GM18511 (cell line): ENCODE data around the gene PPP1CC.

ENCODE experiments used
- ATAC-seq: cut with Tn5 transposase; IDR thresholded peaks from one replicate; pipeline ENCODE4 v1.9.1; 2021; ENCODE audit warnings: mild to moderate bottlenecking, moderate library complexity; ENCODE audit not compliant: unreplicated experiment

Gene PPP1CC

DNA sequence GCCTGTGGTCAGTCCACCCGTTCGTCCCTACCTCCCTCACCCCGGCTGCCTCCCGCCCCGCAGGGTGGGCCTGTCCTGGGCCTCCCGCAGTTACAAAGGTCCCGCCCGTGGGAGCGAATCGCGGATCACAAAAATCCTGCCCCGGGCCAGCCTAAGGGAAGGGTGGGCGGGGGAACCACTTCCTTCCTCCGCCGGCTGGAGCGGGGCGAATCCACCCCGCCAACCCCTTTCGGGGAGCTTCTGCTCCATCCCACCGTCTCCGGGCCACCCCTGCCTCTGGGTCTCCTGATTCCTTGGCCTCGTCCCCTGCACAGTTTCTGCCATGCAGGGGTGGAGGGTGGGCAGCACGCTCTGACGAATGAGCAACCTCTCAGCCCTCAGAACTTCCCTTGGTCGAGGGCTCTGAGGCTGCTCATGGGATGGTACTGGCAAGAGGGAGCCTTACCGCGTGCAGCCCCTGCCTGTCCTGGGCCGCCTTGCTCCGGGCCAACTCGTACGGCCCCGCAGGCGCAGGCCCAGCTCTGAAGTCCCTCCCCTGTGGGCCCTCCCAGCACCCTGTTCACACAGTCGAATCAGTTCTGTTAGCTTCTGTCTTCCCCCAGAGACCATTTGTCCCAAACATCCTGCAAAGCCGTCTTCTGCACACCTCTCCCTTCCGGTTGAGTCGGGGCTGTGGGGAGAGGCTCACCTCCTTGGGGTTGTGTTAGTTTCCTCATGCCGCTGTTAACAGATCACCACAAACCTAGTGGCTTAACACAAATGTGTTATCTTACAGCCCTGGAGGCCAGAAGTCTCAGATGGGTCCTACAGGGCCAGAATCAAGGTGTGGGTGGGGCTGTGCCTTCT, 53.2 kb downstream of the PPP1CC start:
- ATAC-seq, result peak; percentile 52

GRCh38 chr12:110688446-110689280, 54.0 kb downstream of the PPP1CC start, which contains the start of gene HVCN1:
Gene HVCN1 (minus strand): TSS chr12:110689115. CDS start chr12:110683245, 5,870 bp downstream.
- peak; percentile 47 for ATAC-seq

GRCh38 chr12:110687396-110688169, 55.1 kb downstream of the PPP1CC start:
- no peak for ATAC-seq

DNA sequence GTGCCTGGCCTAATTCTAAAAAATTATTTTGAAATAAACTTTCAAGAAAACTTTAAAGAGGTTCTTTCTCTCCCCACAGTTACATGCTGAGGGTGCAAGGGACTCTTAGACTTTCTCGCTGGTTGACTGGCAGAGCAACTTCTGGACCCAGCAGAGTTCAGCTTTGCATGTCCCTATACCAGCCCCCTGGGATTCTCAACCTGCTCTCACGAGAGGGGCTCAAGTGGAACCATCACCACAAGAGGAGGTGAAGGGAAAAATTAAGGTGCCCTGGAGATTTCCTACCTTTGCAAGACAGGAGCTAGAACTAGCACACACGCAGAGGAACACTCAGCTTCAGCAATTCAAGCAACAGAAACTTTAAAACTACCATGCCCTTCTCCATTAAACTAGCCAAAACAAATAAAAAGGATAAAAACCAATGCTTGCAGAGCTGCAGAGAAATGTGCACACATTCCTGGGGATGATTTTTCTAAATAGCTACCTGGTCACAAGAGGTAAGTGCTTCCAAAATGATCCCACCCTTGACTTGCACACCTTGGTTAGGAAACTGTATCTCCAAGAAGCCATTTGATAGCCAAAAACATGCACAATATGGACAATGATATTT, 56.3 kb downstream of the PPP1CC start:
- no peak for ATAC-seq

DNA sequence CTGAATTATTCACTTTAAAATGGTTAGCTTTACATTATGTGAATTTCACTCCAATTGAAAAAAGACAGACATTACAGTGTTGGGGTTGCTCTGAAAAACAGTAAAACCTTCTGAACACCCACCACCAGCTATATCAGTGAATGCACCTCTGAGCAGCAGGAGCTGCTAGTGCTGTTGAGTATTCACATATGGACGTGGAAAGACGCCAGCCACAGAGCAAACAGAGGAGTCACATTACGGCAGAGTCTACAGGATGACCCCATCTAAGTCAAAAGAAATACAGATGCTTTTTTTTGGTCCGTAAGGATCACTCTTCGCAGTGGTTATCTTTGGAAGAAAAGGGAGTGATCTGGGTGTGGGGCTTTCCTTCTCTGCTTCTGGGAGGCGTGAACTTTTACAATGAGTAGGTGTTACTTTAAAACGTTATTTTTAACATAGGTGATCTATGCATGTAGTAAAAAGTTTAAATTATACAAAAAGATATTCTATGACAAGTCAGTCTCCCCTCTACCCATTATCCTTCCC, 58.3 kb downstream of the PPP1CC start:
- ATAC-seq, result no peak

DNA sequence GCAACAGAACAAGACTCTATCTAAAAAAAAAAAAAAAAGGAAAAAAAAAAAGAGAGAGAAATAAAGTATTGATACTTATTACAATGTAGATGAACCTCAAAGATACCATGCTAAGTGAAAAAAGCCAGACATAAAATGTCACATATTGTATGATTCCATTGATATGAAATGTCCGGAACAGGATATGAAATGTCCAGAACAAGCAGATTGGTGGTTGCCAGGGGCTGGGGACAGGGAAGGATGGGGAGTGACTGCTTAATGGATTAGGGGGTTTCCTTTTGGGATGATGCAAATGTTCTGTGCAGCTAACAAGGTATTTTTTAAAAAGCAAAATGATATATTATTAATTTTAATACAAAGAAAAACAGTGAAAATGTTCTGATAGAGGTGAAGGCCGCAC, 58.8 kb downstream of the PPP1CC start:
- no peak for ATAC-seq

- ATAC-seq, result no peak
These were observed 62.7 kb downstream of the PPP1CC start for GRCh38 chr12:110680032-110680431.

- ATAC-seq, result no peak
These were observed 63.5 kb downstream of the PPP1CC start for GRCh38 chr12:110679201-110679600.

DNA sequence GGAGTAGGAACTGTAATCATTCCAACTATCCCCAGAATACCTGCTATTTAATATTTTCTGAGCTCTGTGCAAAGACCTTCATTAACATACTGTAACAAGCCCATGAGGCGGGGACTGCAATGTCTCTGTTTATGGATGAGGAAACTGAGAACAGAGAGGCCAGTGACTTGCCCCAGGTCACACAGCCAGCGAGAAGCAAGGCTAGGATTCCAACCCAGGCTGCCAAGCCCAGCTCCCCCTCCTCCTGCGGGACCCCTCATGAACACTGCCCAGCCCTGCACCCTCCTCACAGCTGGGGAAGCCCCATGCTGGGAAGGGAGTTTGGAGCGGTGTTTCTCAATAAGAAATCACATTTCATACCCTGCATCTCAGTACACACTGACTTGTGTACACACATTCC, 64.7 kb downstream of the PPP1CC start:
- no peak for ATAC-seq

DNA sequence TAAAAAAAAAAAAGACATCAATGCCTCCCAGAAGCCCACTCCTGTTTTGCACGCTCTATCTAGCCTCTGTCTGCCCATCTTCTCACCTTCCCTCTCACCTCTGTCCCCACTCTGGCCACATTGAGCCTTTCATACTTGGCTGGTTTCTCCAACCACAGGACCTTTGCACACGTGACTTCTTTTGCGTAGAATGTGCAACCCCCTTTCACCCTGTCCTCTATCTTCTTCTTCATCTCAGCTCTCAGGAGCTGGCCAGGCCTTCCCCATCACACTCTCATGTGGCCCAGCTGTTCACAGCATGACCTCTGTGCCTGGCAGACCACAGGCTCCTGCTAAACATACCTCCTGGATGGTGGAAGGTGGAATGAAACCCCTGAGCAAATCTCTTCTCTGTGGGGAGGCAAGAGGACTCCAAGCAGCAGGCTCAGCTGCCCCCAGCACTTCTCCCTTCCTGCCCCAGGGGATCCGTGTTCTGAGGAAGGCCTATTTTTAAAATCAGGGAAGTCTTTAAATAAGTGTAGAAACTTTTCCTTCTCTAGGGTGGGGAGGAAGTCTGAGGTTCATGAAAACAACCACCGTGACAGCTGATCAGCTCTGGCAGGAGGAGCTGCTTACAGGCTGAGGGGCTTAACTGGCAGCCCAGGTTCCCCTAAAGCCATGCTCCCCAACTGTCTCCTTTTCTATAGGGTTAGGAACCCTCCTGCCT, 65.3 kb downstream of the PPP1CC start:
- peak; percentile 90 for ATAC-seq

DNA sequence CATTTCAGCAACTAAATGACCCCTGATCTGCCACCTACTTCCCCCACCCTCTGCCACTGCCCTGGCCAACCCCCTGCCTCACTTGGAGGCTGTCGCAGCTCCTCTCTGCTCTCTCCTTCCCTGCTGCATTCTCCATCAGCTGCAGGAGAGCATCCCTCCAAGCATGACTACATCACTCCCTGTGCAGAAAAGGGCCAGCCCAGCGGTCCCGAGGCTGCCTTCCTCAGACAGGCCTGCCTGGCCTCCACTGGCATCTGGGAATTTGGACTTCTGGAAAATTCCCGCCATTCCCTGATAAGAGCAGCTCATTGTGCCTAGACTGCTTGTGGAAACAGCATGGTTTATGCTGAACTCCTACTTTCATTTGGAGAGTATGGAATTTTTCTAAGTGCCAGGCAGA, 66.5 kb downstream of the PPP1CC start:
- ATAC-seq, result no peak

GRCh38 chr12:110670161-110670701, 72.5 kb downstream of the PPP1CC start:
- ATAC-seq, result peak; percentile 59
